Neural cell (in vitro differentiated cells): ENCODE results near the gene REEP1. TPM values are rescaled to one million over a fixed set of nuclear protein-coding genes. Genes with fewer than 3 reads are reported as not detected.

Experiments
- H2AFZ ChIP-seq: fragments of 200-600, 300-800 bp; sonication (generic), shearing (Covaris generic); 2 replicates; pipeline ENCODE4 v1.6.0; 2014; ENCODE audit warnings: low read depth, mild to moderate bottlenecking, antibody characterized with exemption, low read length, moderate library complexity
- H3F3A ChIP-seq: fragments of 200-600 bp; shearing (Covaris generic); 2 replicates; pipeline ENCODE4 v1.6.1; 2016; ENCODE audit warnings: mild to moderate bottlenecking, moderate library complexity, mixed read lengths, antibody characterized with exemption, low read length; ENCODE audit not compliant: insufficient read depth, poor library complexity, severe bottlenecking
- H3K27ac ChIP-seq: fragments of 200-600, 300-800 bp; sonication (generic), shearing (Covaris generic); 2 replicates; pipeline ENCODE4 v1.5.1; 2014; ENCODE audit warnings: mild to moderate bottlenecking, low read length, moderate library complexity
- H3K27me3 ChIP-seq: fragments of 300-800, 200-600 bp; sonication (generic), shearing (Covaris generic); 2 replicates; pipeline ENCODE4 v1.6.0; 2014; ENCODE audit warnings: mild to moderate bottlenecking, low read depth, low read length, moderate library complexity; ENCODE audit not compliant: insufficient read depth
- H3K36me3 ChIP-seq: fragments of 300-800, 200-600 bp; sonication (generic), shearing (Covaris generic); 2 replicates; pipeline ENCODE4 v1.5.1; 2014; ENCODE audit warnings: mild to moderate bottlenecking, antibody characterized with exemption, low read length, moderate library complexity; ENCODE audit not compliant: insufficient read depth
- H3K4me2 ChIP-seq: fragments of 300-800, 200-600 bp; sonication (generic), shearing (Covaris generic); 2 replicates; pipeline ENCODE4 v1.6.0; 2014; ENCODE audit warnings: mild to moderate bottlenecking, low read length
- H3K4me3 ChIP-seq: fragments of 300-800, 200-600 bp; sonication (generic), shearing (Covaris generic); 2 replicates; pipeline ENCODE4 v1.5.1; 2014; ENCODE audit warnings: mild to moderate bottlenecking, low read length, moderate library complexity
- H3K79me2 ChIP-seq: fragments of 200-600 bp; shearing (Covaris generic); replicated peaks from 2 replicates; pipeline ENCODE4 v1.6.0; 2014; ENCODE audit warnings: mild to moderate bottlenecking, low read length, moderate library complexity; ENCODE audit not compliant: insufficient read depth
- H3K9ac ChIP-seq: fragments of 300-800, 200-600 bp; sonication (generic), shearing (Covaris generic); 2 replicates; pipeline ENCODE4 v1.6.1; 2016; ENCODE audit warnings: mild to moderate bottlenecking, low read length, mixed read lengths
- H3K9me2 ChIP-seq: fragments of 200-600 bp; shearing (Covaris generic); 2 replicates; pipeline ENCODE4 v1.6.1; 2016; ENCODE audit warnings: mild to moderate bottlenecking, low read length, mixed read lengths; ENCODE audit not compliant: insufficient read depth
- H3K9me3 ChIP-seq: fragments of 200-600, 300-800 bp; sonication (generic), shearing (Covaris generic); 2 replicates; pipeline ENCODE4 v1.6.1; 2016; ENCODE audit warnings: mild to moderate bottlenecking, mixed run types, low read length, moderate library complexity, mixed read lengths
- H4K20me1 ChIP-seq: fragments of 200-600 bp; shearing (Covaris generic); 2 replicates; pipeline ENCODE4 v1.6.1; 2016; ENCODE audit warnings: mild to moderate bottlenecking, mixed run types; ENCODE audit not compliant: insufficient read depth
- CTCF ChIP-seq: fragments of 450-650 bp; IDR thresholded peaks from 2 replicates; pipeline ENCODE4 v1.5.1; 2014; ENCODE audit warnings: antibody characterized with exemption, mild to moderate bottlenecking, moderate library complexity; ENCODE audit not compliant: poor library complexity, severe bottlenecking
- EP300 ChIP-seq: fragments of 450-650 bp; conservative IDR thresholded peaks from 2 replicates; pipeline ENCODE4 v1.6.1; 2014; ENCODE audit warnings: antibody characterized with exemption, mild to moderate bottlenecking, moderate library complexity; ENCODE audit not compliant: poor library complexity, severe bottlenecking
- EZH2 ChIP-seq: fragments of 200-600, 300-800 bp; shearing (Covaris generic), sonication (generic); IDR thresholded peaks from 2 replicates; pipeline ENCODE4 v1.6.1; 2014; ENCODE audit warnings: antibody characterized with exemption, low read length, borderline replicate concordance, mild to moderate bottlenecking; ENCODE audit not compliant: insufficient read depth, poor library complexity, severe bottlenecking
- MXI1 ChIP-seq: fragments of 450-650 bp; conservative IDR thresholded peaks from 2 replicates; pipeline ENCODE4 v1.6.1; 2014; ENCODE audit warnings: antibody characterized with exemption, mild to moderate bottlenecking; ENCODE audit not compliant: poor library complexity, severe bottlenecking
- POLR2AphosphoS5 ChIP-seq: IDR thresholded peaks from 2 replicates; pipeline ENCODE4 v1.6.1; 2012
- RAD21 ChIP-seq: fragments of 450-650 bp; conservative IDR thresholded peaks from 2 replicates; pipeline ENCODE4 v1.6.1; 2014; ENCODE audit warnings: antibody characterized with exemption, mild to moderate bottlenecking, moderate library complexity
- REST ChIP-seq: IDR thresholded peaks from 2 replicates; pipeline ENCODE4 v1.6.1; 2012; ENCODE audit warnings: borderline replicate concordance
- SMC3 ChIP-seq: fragments of 450-650 bp; conservative IDR thresholded peaks from 2 replicates; pipeline ENCODE4 v1.6.1; 2014; ENCODE audit warnings: antibody characterized with exemption, mild to moderate bottlenecking, moderate library complexity; ENCODE audit not compliant: poor library complexity
- TAF1 ChIP-seq: IDR thresholded peaks from 2 replicates; pipeline ENCODE4 v1.6.1; 2012; ENCODE audit warnings: low read depth
- polyA plus RNA-seq: library from polyadenylated mRNA; depleted of rRNA; stranded (reverse); fragments of >200 nt; gene quantifications from 2 replicates; pipeline ENCODE4 v1.2.3, GENCODE V29; 2014

The REEP1 gene
- polyA plus RNA-seq, 1 donor from 2014 or later, result 121 TPM

- no peak overlapping the region for H3K4me3 ChIP-seq
- no peaks in the 10 kb centered on the region for H3K9me2 ChIP-seq
- H3K27me3 ChIP-seq, result no peaks in the 10 kb centered on the region
- H4K20me1 ChIP-seq, result no peaks in the 10 kb centered on the region
- no peaks in the 10 kb centered on the region for H3K9me3 ChIP-seq
- H3K4me2 ChIP-seq, result no peak overlapping the region
- H3K36me3 ChIP-seq, result peaks cover 5% of the 10 kb centered on the region
- H3K9ac ChIP-seq, result no peak overlapping the region
- no peaks in the 10 kb centered on the region for H3F3A ChIP-seq
- no peaks in the 10 kb centered on the region for H3K79me2 ChIP-seq
- H3K27ac ChIP-seq, result no peak overlapping the region
- TF ChIP-seq TAF1, result no peak
- no peak for TF ChIP-seq SMC3
- TF ChIP-seq RAD21, result no peak
- no peak for TF ChIP-seq MXI1
- no peak for TF ChIP-seq REST
- TF ChIP-seq EZH2, result no peak
- no peak for TF ChIP-seq EP300
- no peak for TF ChIP-seq POLR2AphosphoS5
- no peak for TF ChIP-seq CTCF
- H2AFZ ChIP-seq, result no peak overlapping the region
Measured at GRCh38 chr2:86239745-86240144, 97.7 kb downstream of the REEP1 start.

GRCh38 chr2:86239326-86239725, 98.1 kb downstream of the REEP1 start:
- Histone ChIP-seq H3K4me2 (no peak overlapping the region), H3F3A (no peaks in the 10 kb centered on the region), H3K4me3 (no peak overlapping the region), H3K36me3 (peaks cover 5% of the 10 kb centered on the region), H3K27me3 (no peaks in the 10 kb centered on the region), H4K20me1 (no peaks in the 10 kb centered on the region), H2AFZ (no peak overlapping the region), H3K9me2 (no peaks in the 10 kb centered on the region), H3K79me2 (no peaks in the 10 kb centered on the region), H3K27ac (no peak overlapping the region), H3K9me3 (no peaks in the 10 kb centered on the region), H3K9ac (no peak overlapping the region)
- TF ChIP-seq EZH2 (no peak), REST (no peak), TAF1 (no peak), SMC3 (no peak), CTCF (no peak), MXI1 (no peak), RAD21 (no peak), EP300 (no peak), POLR2AphosphoS5 (no peak)
